CD14-positive monocyte (primary cell): ENCODE measurements around the gene CUX1. TPM values are rescaled to one million over a fixed set of nuclear protein-coding genes. Genes with fewer than 3 reads are reported as not detected.
A peak's percentile ranks its signal among the peaks of the same experiment; 100 is the strongest.

Source experiments
- DNase-seq, 3 donors: peaks; one replicate each; pipeline ENCODE4 v3.0.0-alpha.2; 2011 to 2022
- H2AFZ ChIP-seq: 2 replicates; pipeline ENCODE4 v1.6.0; 2012; ENCODE audit warnings: mild to moderate bottlenecking, low read depth, low read length, inconsistent platforms; ENCODE audit not compliant: insufficient read depth, poor library complexity, severe bottlenecking
- H3K27ac ChIP-seq, 2 donors: 1 replicate in 1 of 2; 2 replicates in 1 of 2; pipeline ENCODE4 v1.5.1; 2012 to 2013; ENCODE audit warnings: low read length in 2 of 2, control low read depth in 1 of 2, inconsistent platforms in 1 of 2, low read depth in 1 of 2, mild to moderate bottlenecking in 1 of 2
- H3K27me3 ChIP-seq, 2 donors: one replicate each; pipeline versions ENCODE4 v1.6.0 to v1.6.1; 2011 to 2013; ENCODE audit warnings: low read length in 2 of 2; ENCODE audit not compliant: control insufficient read depth in 2 of 2, insufficient read depth in 2 of 2
- H3K36me3 ChIP-seq, 2 donors: replicated peaks in 1 of 2; 1 replicate in 1 of 2; 2 replicates in 1 of 2; pipeline versions ENCODE4 v1.5.1 to v1.6.1; 2012 to 2013; ENCODE audit warnings: low read length in 2 of 2, control low read depth in 1 of 2, inconsistent platforms in 1 of 2, mild to moderate bottlenecking in 1 of 2; ENCODE audit not compliant: insufficient read depth in 2 of 2, control insufficient read depth in 1 of 2
- H3K4me1 ChIP-seq, 2 donors: 1 replicate in 1 of 2; 2 replicates in 1 of 2; pipeline versions ENCODE4 v1.5.1 to v1.6.1; 2012 to 2013; ENCODE audit warnings: low read length in 2 of 2, control low read depth in 1 of 2, inconsistent platforms in 1 of 2, mild to moderate bottlenecking in 1 of 2, moderate library complexity in 1 of 2; ENCODE audit not compliant: insufficient read depth in 2 of 2, control insufficient read depth in 1 of 2
- H3K4me2 ChIP-seq: replicated peaks from 2 replicates; pipeline ENCODE3; 2012; ENCODE audit warnings: low read length, moderate library complexity, mild to moderate bottlenecking; ENCODE audit not compliant: poor library complexity, severe bottlenecking; ENCODE audit errors: extremely low read depth
- H3K4me3 ChIP-seq, 3 experiments: fragments of 200-600 bp in 1 of 3; sonication (generic) in 1 of 3; replicated peaks in 1 of 3; 1 replicate in 2 of 3; 2 replicates in 1 of 3; pipeline ENCODE4 v1.5.1; 2011 to 2013; ENCODE audit warnings: low read length in 3 of 3, mild to moderate bottlenecking in 3 of 3, control low read depth in 2 of 3, low read depth in 2 of 3, inconsistent platforms in 1 of 3, moderate library complexity in 1 of 3
- H3K79me2 ChIP-seq: 2 replicates; pipeline ENCODE4 v1.6.0; 2012; ENCODE audit warnings: mild to moderate bottlenecking, control low read depth, inconsistent platforms, low read length, moderate library complexity; ENCODE audit not compliant: insufficient read depth
- H3K9ac ChIP-seq: 2 replicates; pipeline ENCODE4 v1.6.0; 2017; ENCODE audit warnings: low read length, mild to moderate bottlenecking; ENCODE audit not compliant: insufficient read depth, poor library complexity, severe bottlenecking
- H3K9me3 ChIP-seq, 2 donors: replicated peaks in 1 of 2; 1 replicate in 1 of 2; 2 replicates in 1 of 2; pipeline versions ENCODE4 v1.5.1 to v1.6.1; 2012 to 2013; ENCODE audit warnings: low read length in 2 of 2, control low read depth in 1 of 2; ENCODE audit not compliant: control insufficient read depth in 1 of 2, insufficient read depth in 1 of 2
- H4K20me1 ChIP-seq: 2 replicates; pipeline ENCODE4 v1.6.0; 2012; ENCODE audit warnings: mild to moderate bottlenecking, low read length, control low read depth, moderate library complexity; ENCODE audit not compliant: insufficient read depth
- H3K27ac Mint-ChIP-seq, 7 donors: one replicate each; pipeline ENCODE4 v1.8.0; 2020; ENCODE audit warnings: mild to moderate bottlenecking in 7 of 7, mixed read lengths in 7 of 7, moderate library complexity in 6 of 7, inconsistent platforms in 2 of 7
- H3K27me3 Mint-ChIP-seq, 3 donors: one replicate each; pipeline ENCODE4 v1.8.0; 2021 to 2022; ENCODE audit warnings: low read depth in 3 of 3, mild to moderate bottlenecking in 3 of 3, mixed read lengths in 3 of 3, moderate library complexity in 3 of 3, inconsistent platforms in 1 of 3
- H3K36me3 Mint-ChIP-seq, 2 donors: one replicate each; pipeline ENCODE4 v1.8.0; 2020; ENCODE audit warnings: mixed read lengths in 2 of 2, inconsistent platforms in 1 of 2, mild to moderate bottlenecking in 1 of 2
- H3K4me1 Mint-ChIP-seq: one replicate; pipeline ENCODE4 v1.8.0; 2020; ENCODE audit warnings: mild to moderate bottlenecking, mixed read lengths
- H3K4me3 Mint-ChIP-seq, 2 donors: one replicate each; pipeline ENCODE4 v1.8.0; 2020; ENCODE audit warnings: mild to moderate bottlenecking in 2 of 2, mixed read lengths in 2 of 2, moderate library complexity in 1 of 2
- H3K9me3 Mint-ChIP-seq, 7 donors: one replicate each; pipeline ENCODE4 v1.8.0; 2020 to 2022; ENCODE audit warnings: mixed read lengths in 7 of 7, mild to moderate bottlenecking in 6 of 7, moderate library complexity in 6 of 7, inconsistent platforms in 2 of 7
- CTCF ChIP-seq: fragments of 200-600 bp; IDR thresholded peaks from one replicate; pipeline ENCODE4 v1.8.0; 2022; ENCODE audit warnings: antibody characterized with exemption, mild to moderate bottlenecking
- WGBS: methylation state at CpG from one replicate; pipeline ENCODE4 v1.1.5; 2013; ENCODE audit warnings: missing lambda C conversion rate; ENCODE audit not compliant: insufficient coverage; 5-methylcytosine and 5-hydroxymethylcytosine counted together
- intact Hi-C, 2 donors: fragments of 100-400 bp; cut with micrococcal nuclease; formaldehyde crosslinking; loops; one replicate each; pipeline versions ENCODE4 v1.15.0 to v1.15.1; 2023
- polyA plus RNA-seq, 3 donors: library from polyadenylated mRNA; depleted of rRNA in 1 of 3; unstranded in 2 of 3; stranded (reverse) in 1 of 3; fragments of 300-500 nt in 2 of 3; fragments of >200 nt in 1 of 3; fragmentation: Illumina TruSeq in 2 of 3; gene quantifications; 1 replicate in 2 of 3; 2 replicates in 1 of 3; pipeline ENCODE4 v1.2.3, GENCODE V29; 2012 to 2021

CUX1 gene
- polyA plus RNA-seq, 3 donors, result 17.6 to 38.0 (median 28.0) TPM

- Histone ChIP-seq H3K4me1 (peaks cover 32 to 43% of the 10 kb centered on the region in 2 donors), H4K20me1 (peaks cover 94% of the 10 kb centered on the region), H2AFZ (no peak overlapping the region), H3K4me3 (no peak overlapping the region), H3K27ac (peak overlapping the region in 1 of 2 donors; percentile 72), H3K9ac (no peak overlapping the region), H3K9me3 (no peaks in the 10 kb centered on the region), H3K27me3 (no peaks in the 10 kb centered on the region), H3K79me2 (peaks cover 100% of the 10 kb centered on the region), H3K36me3 (peaks cover 0 to 13% of the 10 kb centered on the region in 2 donors), H3K4me2 (no peak overlapping the region)
- intact Hi-C loops, result no loop called here
- Mint-ChIP-seq H3K4me1 (peaks cover 50% of the 10 kb centered on the region), H3K36me3 (peaks cover 7 to 43% of the 10 kb centered on the region in 2 donors), H3K27ac (peak overlapping the region in 4 of 7 donors; percentile 36 to 93 (median 88)), H3K27me3 (no peaks in the 10 kb centered on the region), H3K9me3 (no peaks in the 10 kb centered on the region), H3K4me3 (no peak overlapping the region)
- DNase-seq, result no peak
- WGBS, result 94% methylated on average over 5 of the region's 8 CpGs
- TF ChIP-seq CTCF, result no peak
Observed at GRCh38 chr7:101824440-101824839, 7.0 kb downstream of the CUX1 start.

DNA sequence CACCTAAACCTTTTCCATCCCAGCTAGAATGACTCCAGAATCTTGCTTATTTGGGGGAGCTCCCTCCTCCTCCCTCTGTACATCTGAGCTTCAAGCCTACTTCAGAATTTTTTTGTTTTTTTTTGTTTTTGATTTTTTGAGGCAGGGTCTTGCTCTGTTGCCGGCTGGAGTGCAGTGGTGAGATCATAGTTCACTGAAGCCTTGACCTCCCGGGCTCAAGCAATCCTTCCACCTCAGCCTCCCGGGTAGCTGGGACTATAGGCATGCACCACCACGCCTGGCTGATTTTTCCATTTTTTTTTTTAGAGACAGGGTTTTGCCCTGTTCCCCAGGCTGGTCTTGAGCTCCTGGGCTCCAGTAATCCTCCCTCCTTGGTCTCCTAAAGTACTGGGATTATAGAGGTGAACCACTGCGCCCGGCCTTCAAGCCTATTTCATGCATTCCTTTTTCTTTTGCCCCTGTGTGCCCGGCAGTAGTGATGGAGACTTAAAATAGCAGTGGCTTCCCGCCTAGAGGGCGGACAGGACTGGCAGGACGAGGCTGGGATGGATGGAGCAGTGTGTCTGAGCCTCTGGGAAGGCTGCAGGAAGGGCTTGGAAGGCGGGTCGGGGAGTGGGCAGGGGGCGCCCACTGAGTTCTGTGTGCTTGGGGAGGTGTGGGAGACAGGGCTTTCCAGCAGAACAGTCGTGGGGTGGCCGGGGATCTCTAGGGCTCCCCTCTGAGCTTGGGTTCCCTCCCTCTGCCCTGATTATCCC lies 8.8 kb downstream of the CUX1 start:
- H3K27me3 Mint-ChIP-seq, result peaks cover 0 to 3% (median 0%) of the 10 kb centered on the region in 3 donors
- intact Hi-C loops, result no loop called here
- Histone ChIP-seq H3K4me1 (peaks cover 25 to 28% of the 10 kb centered on the region in 2 donors), H3K9ac (no peak overlapping the region), H3K36me3 (peaks cover 6 to 20% of the 10 kb centered on the region in 2 donors), H3K4me2 (no peak overlapping the region), H3K27ac (peak overlapping the region in 1 of 2 donors; percentile 72), H2AFZ (no peak overlapping the region), H4K20me1 (peaks cover 94% of the 10 kb centered on the region), H3K9me3 (no peaks in the 10 kb centered on the region), H3K4me3 (no peak overlapping the region), H3K27me3 (no peaks in the 10 kb centered on the region), H3K79me2 (peaks cover 100% of the 10 kb centered on the region)
- H3K4me3 Mint-ChIP-seq, result no peak overlapping the region
- H3K4me1 Mint-ChIP-seq, result peaks cover 48% of the 10 kb centered on the region
- H3K9me3 Mint-ChIP-seq, result no peaks in the 10 kb centered on the region
- peak overlapping the region in 5 of 7 donors; percentile 42 to 81 (median 68) for H3K27ac Mint-ChIP-seq
- peaks cover 10 to 47% of the 10 kb centered on the region in 2 donors for H3K36me3 Mint-ChIP-seq
- WGBS, result 91% methylated on average over 8 of the region's 15 CpGs
- no peak for TF ChIP-seq CTCF
- no peak for DNase-seq
